K562 (cell line): Measurements from ENCODE around the gene MTHFR. TPM values are rescaled to one million over a fixed set of nuclear protein-coding genes. Genes with fewer than 3 reads are reported as not detected.

Source experiments
- ATAC-seq: fragments of 200-7000 bp; cut with Tn5 transposase; 3 replicates; pipeline ENCODE4 v1.9.1; 2020; ENCODE audit warnings: moderate library complexity
- BruUV-seq: library from RNA; stranded (reverse); fragments of 400-500 nt; replicated peaks from 2 replicates; lab custom pipeline; 2021; lab: Mats Ljungman, UMichigan
- CTCF ChIA-PET: fragments of 300-600 bp; formaldehyde crosslinking; extraction: SDS; loops from one replicate; lab custom pipeline; 2021; ENCODE audit warnings: low intra/inter-chr PET ratio; lab: Yijun Ruan, JAX
- POLR2A ChIA-PET: fragments of 300-600, 350-650 bp; sonication (Branson Sonifier 250); formaldehyde crosslinking; extraction: SDS; loops from one replicate; lab custom pipeline; 2021; ENCODE audit warnings: antibody characterized with exemption, inconsistent platforms; lab: Yijun Ruan, JAX
- DNase-seq, 4 experiments: peaks; one replicate each; pipeline versions ENCODE4 v3.0.0 to v3.0.0-alpha.2; 2011 to 2018; ENCODE audit warnings: low spot score in 3 of 4, mixed read lengths in 3 of 4; ENCODE audit errors: extremely low read depth in 1 of 4
- FAIRE-seq: peaks from 2 replicates; lab custom pipeline; 2011; peaks lifted over from hg19 to GRCh38; lab: Jason Lieb, UNC
- H2AFZ ChIP-seq: 2 replicates; pipeline ENCODE4 v1.6.0; 2011; ENCODE audit warnings: low read depth, low read length, control low read depth, inconsistent platforms
- H3K27ac ChIP-seq: fragments of 200-600 bp; 3 replicates; pipeline ENCODE4 v1.8.0; 2011; ENCODE audit warnings: low read depth, mild to moderate bottlenecking, control low read depth, inconsistent platforms, low read length, moderate library complexity, mixed read lengths; ENCODE audit errors: extremely low read depth
- H3K27me3 ChIP-seq, 2 experiments: fragments of 300-600 bp in 1 of 2; 2 replicates in 1 of 2; 3 replicates in 1 of 2; pipeline versions ENCODE4 v1.6.0 to v1.8.0; 2011; ENCODE audit warnings: inconsistent platforms in 2 of 2, low read length in 2 of 2, mild to moderate bottlenecking in 1 of 2, mixed read lengths in 1 of 2, moderate library complexity in 1 of 2; ENCODE audit not compliant: control insufficient read depth in 2 of 2, insufficient read depth in 2 of 2
- H3K36me3 ChIP-seq: fragments of 300-600 bp; 3 replicates; pipeline ENCODE4 v1.8.0; 2011; ENCODE audit warnings: mild to moderate bottlenecking, low read length, inconsistent platforms; ENCODE audit not compliant: control insufficient read depth, insufficient read depth
- H3K4me1 ChIP-seq, 2 experiments: fragments of 200-600 bp in 1 of 2; replicated peaks in 1 of 2; 2 replicates in 1 of 2; 3 replicates in 1 of 2; pipeline versions ENCODE4 v1.5.1 to v1.8.0; 2011; ENCODE audit warnings: inconsistent platforms in 2 of 2, low read length in 2 of 2, mild to moderate bottlenecking in 1 of 2, mixed read lengths in 1 of 2, moderate library complexity in 1 of 2; ENCODE audit not compliant: control insufficient read depth in 2 of 2, insufficient read depth in 2 of 2
- H3K4me2 ChIP-seq: 2 replicates; pipeline ENCODE4 v1.6.1; 2011; ENCODE audit warnings: low read length, control low read depth, inconsistent platforms, mixed read lengths; ENCODE audit not compliant: insufficient read depth
- H3K4me3 ChIP-seq: fragments of 200-600 bp; sonication (generic), shearing (Covaris generic); 2 replicates; pipeline ENCODE4 v1.5.1; 2016; ENCODE audit warnings: control low read depth, inconsistent platforms
- H3K79me2 ChIP-seq: fragments of 200-600 bp; 3 replicates; pipeline ENCODE4 v1.8.0; 2011; ENCODE audit warnings: low read length, inconsistent platforms; ENCODE audit not compliant: control insufficient read depth, insufficient read depth
- H3K9ac ChIP-seq, 2 experiments: 2 replicates each; pipeline versions ENCODE4 v1.6.0 to v1.6.1; 2011; ENCODE audit warnings: low read depth in 2 of 2, low read length in 2 of 2, control low read depth in 1 of 2, inconsistent platforms in 1 of 2, mild to moderate bottlenecking in 1 of 2, mixed read lengths in 1 of 2; ENCODE audit not compliant: insufficient read depth in 1 of 2
- H3K9me1 ChIP-seq: one replicate; pipeline ENCODE4 v1.6.0; 2011; ENCODE audit warnings: inconsistent platforms, mild to moderate bottlenecking, low read length, moderate library complexity; ENCODE audit not compliant: control insufficient read depth, insufficient read depth
- H3K9me3 ChIP-seq: replicated peaks from 2 replicates; pipeline ENCODE4 v1.5.1; 2011; ENCODE audit warnings: low read depth, low read length, inconsistent platforms; ENCODE audit not compliant: control insufficient read depth, insufficient read depth
- H4K20me1 ChIP-seq: replicated peaks from 2 replicates; pipeline ENCODE4 v1.6.1; 2011; ENCODE audit warnings: low read length, inconsistent platforms, mixed read lengths; ENCODE audit not compliant: control insufficient read depth, insufficient read depth
- ARID3A ChIP-seq: IDR thresholded peaks from 2 replicates; pipeline ENCODE4 v1.6.1; 2012; ENCODE audit warnings: low read depth, low read length, improper control_type of control experiment, borderline replicate concordance
- CBX1 ChIP-seq: sonication (generic); IDR thresholded peaks from 2 replicates; pipeline ENCODE4 v1.6.1; 2016; ENCODE audit warnings: antibody characterized with exemption, low read depth, mild to moderate bottlenecking
- CC2D1A ChIP-seq: fragments of 450-650 bp; IDR thresholded peaks from 2 replicates; pipeline ENCODE4 v1.6.1; 2017; ENCODE audit warnings: mild to moderate bottlenecking
- DMBX1 ChIP-seq: fragments of 250-450 bp; sonication (Bioruptor Pico); IDR thresholded peaks from 2 replicates; pipeline ENCODE4 v1.8.0; 2022; ENCODE audit warnings: inconsistent platforms, mild to moderate bottlenecking, moderate library complexity, borderline replicate concordance
- MBD2 ChIP-seq: sonication (generic); IDR thresholded peaks from 2 replicates; pipeline ENCODE4 v1.6.1; 2016; ENCODE audit warnings: low read depth, borderline replicate concordance
- NCOA2 ChIP-seq, 2 experiments: fragments of 450-650 bp; IDR thresholded peaks; 2 replicates each; pipeline ENCODE4 v1.6.1; 2018; ENCODE audit warnings: mild to moderate bottlenecking in 2 of 2, moderate library complexity in 1 of 2; ENCODE audit not compliant: partially characterized antibody in 2 of 2
- REST ChIP-seq, 2 experiments: fragments of 450-650 bp; formaldehyde crosslinking in 1 of 2; IDR thresholded peaks; 2 replicates each; pipeline versions ENCODE4 v1.4.0 to v1.6.1; 2014 to 2020; ENCODE audit warnings: mild to moderate bottlenecking in 2 of 2, borderline replicate concordance in 1 of 2, low read depth in 1 of 2
- SMAD3 ChIP-seq: fragments of 450-650 bp; formaldehyde crosslinking; conservative IDR thresholded peaks from 2 replicates; pipeline ENCODE4 v1.4.0; 2020; ENCODE audit warnings: mild to moderate bottlenecking
- SMARCC2 ChIP-seq: fragments of 450-650 bp; IDR thresholded peaks from 2 replicates; pipeline ENCODE4 v1.6.1; 2017; ENCODE audit warnings: antibody characterized with exemption, moderate library complexity, mild to moderate bottlenecking, low read depth
- TEAD4 ChIP-seq, 2 experiments: sonication (generic) in 1 of 2; formaldehyde crosslinking in 1 of 2; IDR thresholded peaks; 2 replicates each; pipeline versions ENCODE4 v1.6.1 to v1.8.0; 2012 to 2022; ENCODE audit warnings: borderline replicate concordance in 1 of 2, inconsistent platforms in 1 of 2, low read length in 1 of 2, mild to moderate bottlenecking in 1 of 2, missing genetic modification reagents in 1 of 2
- ZNF668 ChIP-seq: fragments of 250-450 bp; sonication (Bioruptor Pico); IDR thresholded peaks from 2 replicates; pipeline ENCODE4 v1.8.0; 2022; ENCODE audit warnings: mild to moderate bottlenecking, inconsistent platforms
- WGBS: fragments of 100-300 bp; shearing (Covaris generic); methylation state at CpG from one replicate; pipeline ENCODE4 v1.1.6; 2016; ENCODE audit warnings: low coverage, mixed read lengths; ENCODE audit not compliant: insufficient coverage; ENCODE audit errors: missing lambda C conversion rate; 5-methylcytosine and 5-hydroxymethylcytosine counted together
- in situ Hi-C: fragments of 300-500 bp; cut with MboI; formaldehyde crosslinking; loops from 4 replicates; pipeline ENCODE4 v1.15.0; 2018; ENCODE audit warnings: inconsistent platforms, mixed read lengths
- intact Hi-C: fragments of 100-400 bp; cut with micrococcal nuclease; formaldehyde crosslinking; loops from 2 replicates; pipeline ENCODE4 v1.14.2; 2022
- polyA plus RNA-seq, 8 experiments: library from polyadenylated mRNA; depleted of rRNA in 4 of 8; stranded (reverse) in 5 of 8; unstranded in 3 of 8; fragments of >200 nt; fragmentation: Nextera tagmentation in 2 of 8; fragmentation: Illumina TruSeq in 1 of 8; extraction: Ambion mirVana in 2 of 8; extraction: Trizol in 1 of 8; gene quantifications; 2 replicates each; pipeline versions ENCODE4 v1.2.1 to v1.2.3, GENCODE V29; 2011 to 2014; ENCODE audit warnings: inconsistent platforms in 1 of 8, missing spikeins in 1 of 8
- total RNA-seq, 7 experiments: library from RNA; depleted of rRNA in 6 of 7; stranded (reverse); fragments of >200 nt in 6 of 7; fragmentation: Illumina TruSeq in 2 of 7; extraction: Trizol in 2 of 7; gene quantifications; 2 replicates each; pipeline versions ENCODE4 v1.2.1 to v1.2.3, GENCODE V29; 2011 to 2021; ENCODE audit warnings: low replicate concordance in 1 of 7

MTHFR gene
- total and polyA plus RNA-seq, 9 of the 15 experiments (the other 6 are each of a cell fraction or from before 2014, with no cell fraction given): 5.0 to 104 (median 62.6) TPM

GRCh38 chr1:11806307-11806936 lies 658 bp upstream of the MTHFR start:
- peaks cover 49% of the 10 kb centered on the region for H3K36me3 ChIP-seq
- ChIA-PET CTCF (no interaction called here), POLR2A (interaction anchor here (0.6 to 4.7 kb wide), 21 partner anchors 8 to 782 kb away, joined by 3 to 104 read pairs (median 3); partner anchors contain the start of gene MIIP)
- no peaks in the 10 kb centered on the region for H3K9me3 ChIP-seq
- H3K4me1 ChIP-seq: peaks cover 27 to 34% of the 10 kb centered on the region in 2 experiments; a peak in 4 of 5 replicates
- H3K27me3 ChIP-seq: no peaks in the 10 kb centered on the region
- H4K20me1 ChIP-seq: 0 out of 2 replicates have a peak, but pooled peaks cover 5% of the 10 kb centered on the region
- peak overlapping the region; percentile 90 for H3K4me2 ChIP-seq
- intact Hi-C loops: loop anchor here (1.0 kb wide), 1 partner anchor 8 kb away; no protein-coding TSS in a partner anchor
- H3K9me1 ChIP-seq: no peaks in the 10 kb centered on the region
- H3K79me2 ChIP-seq: peaks cover 79% of the 10 kb centered on the region
- H2AFZ ChIP-seq: peak overlapping the region; percentile 91
- H3K9ac ChIP-seq: peak overlapping the region; percentile 77 to 87
- TSS peak; percentile 53 for BruUV-seq
- DNase-seq (peak; percentile 51 to 92 (median 66)), FAIRE-seq (peak; percentile 48), ATAC-seq (peak; percentile 35)
- in situ Hi-C loops: no loop called here
- peak overlapping the region; percentile 78 for H3K27ac ChIP-seq
- peak overlapping the region; percentile 81 for H3K4me3 ChIP-seq
- WGBS: 1% methylated on average over 20 of the region's 20 CpGs
- TF ChIP-seq CBX1 (no peak), SMARCC2 (no peak), REST (IDR thresholded peaks at IDR 0.05; ENCODE audit: borderline replicate concordance) (no peak), REST (CRISPR knock-in tag; IDR thresholded peaks at IDR 0.05; ENCODE audit: low read depth) (no peak; the same call in 1 of the 2 replicates), DMBX1 (CRISPR knock-in tag) (no peak), ZNF668 (CRISPR knock-in tag) (0 out of 2 replicates have a peak, but pooled peaks have one; percentile 51), NCOA2 (IDR thresholded peaks at IDR 0.05; ENCODE audit: partially characterized antibody in 2 of 2) (no peak), CC2D1A (0 out of 2 replicates have a peak, but pooled peaks have one; percentile 41), ARID3A (no peak), MBD2 (no peak), SMAD3 (CRISPR knock-in tag) (peak; percentile 6; the same call in 1 of the 2 replicates), TEAD4 (IDR thresholded peaks at IDR 0.05; ENCODE audit: low read length) (no peak), TEAD4 (CRISPR knock-in tag; IDR thresholded peaks at IDR 0.05; ENCODE audit: borderline replicate concordance) (no peak)
